ENCODE data around the gene TRAF3IP1. TPM values are rescaled to one million over a fixed set of nuclear protein-coding genes. Genes with fewer than 3 reads are reported as not detected.
"Not testable (repeated sequence)": the region's sequence is repeated elsewhere in the genome, so short reads cannot be mapped to it uniquely, and the experiment has no call there.

Gene TRAF3IP1
- 10 to 100 TPM in 1 of 2 donors, 1 to 10 TPM in 1; 7.9 to 10.6 TPM for total RNA-seq

GRCh38 chr2:238320246-238320647 lies at the start of gene TRAF3IP1:
Gene TRAF3IP1 (plus strand): TSS chr2:238320518. CDS start chr2:238320663, 145 bp downstream.
- Mint-ChIP-seq H3K4me3 (peak within 1 kb of the TSS; percentile 80), H3K27me3 (peaks cover 8 to 9% of the 10 kb centered on the region in 2 donors), H3K9me3 (no peaks in the 10 kb centered on the region), H3K4me1 (ENCODE audit: low read depth in 2 of 2) (peaks cover 5 to 10% of the 10 kb centered on the region in 2 donors), H3K27ac (no peak within 1 kb of the TSS), H3K36me3 (no peaks in the 10 kb centered on the region)
- DNase-seq (ENCODE audit: low spot score) (peak; percentile 90), ATAC-seq (peak; percentile 97 to 98)

GRCh38 chr2:238270606-238271005 lies 49.7 kb upstream of the TRAF3IP1 start:
- Mint-ChIP-seq H3K4me3 (no peak overlapping the region), H3K9me3 (no peaks in the 10 kb centered on the region), H3K27ac (no peak overlapping the region), H3K4me1 (ENCODE audit: low read depth in 2 of 2) (no peaks in the 10 kb centered on the region), H3K27me3 (no peaks in the 10 kb centered on the region), H3K36me3 (peaks cover 10% of the 10 kb centered on the region)
- ATAC-seq (peak in 1 of 2 donors; percentile 28), DNase-seq (ENCODE audit: low spot score) (peak; percentile 62)

GRCh38 chr2:238271061-238271554 lies 49.2 kb upstream of the TRAF3IP1 start:
- Mint-ChIP-seq H3K36me3 (peaks cover 10% of the 10 kb centered on the region), H3K4me3 (no peak overlapping the region), H3K27me3 (no peaks in the 10 kb centered on the region), H3K27ac (no peak overlapping the region), H3K4me1 (ENCODE audit: low read depth in 2 of 2) (no peaks in the 10 kb centered on the region), H3K9me3 (no peaks in the 10 kb centered on the region)
- peak; percentile 46 for DNase-seq (ENCODE audit: low spot score)
- ATAC-seq, result no peak

- not testable (repeated sequence) for H3K27ac Mint-ChIP-seq; ATAC-seq; H3K4me1 Mint-ChIP-seq (ENCODE audit: low read depth in 2 of 2); H3K27me3 Mint-ChIP-seq; H3K4me3 Mint-ChIP-seq; H3K9me3 Mint-ChIP-seq
- DNase-seq (ENCODE audit: low spot score), result peak; percentile 32
- peaks cover 10% of the 10 kb centered on the region for H3K36me3 Mint-ChIP-seq
Measured at GRCh38 chr2:238271686-238272085, 48.6 kb upstream of the TRAF3IP1 start.

GRCh38 chr2:238272156-238272555 lies 48.2 kb upstream of the TRAF3IP1 start:
- Mint-ChIP-seq H3K4me1 (ENCODE audit: low read depth in 2 of 2) (no peaks in the 10 kb centered on the region), H3K36me3 (peaks cover 10% of the 10 kb centered on the region), H3K27me3 (no peaks in the 10 kb centered on the region), H3K27ac (no peak overlapping the region), H3K9me3 (no peaks in the 10 kb centered on the region), H3K4me3 (no peak overlapping the region)
- DNase-seq (ENCODE audit: low spot score) (peak; percentile 23), ATAC-seq (no peak)

- H3K9me3 Mint-ChIP-seq; H3K4me3 Mint-ChIP-seq; H3K27ac Mint-ChIP-seq; H3K27me3 Mint-ChIP-seq; ATAC-seq; H3K4me1 Mint-ChIP-seq (ENCODE audit: low read depth in 2 of 2): not testable (repeated sequence)
- H3K36me3 Mint-ChIP-seq, result peaks cover 10% of the 10 kb centered on the region
- peak; percentile 20 for DNase-seq (ENCODE audit: low spot score)
Measured at GRCh38 chr2:238273433-238273832, 46.9 kb upstream of the TRAF3IP1 start.

- no peak for ATAC-seq
- no peak overlapping the region for H3K4me3 Mint-ChIP-seq
- H3K27me3 Mint-ChIP-seq, result no peaks in the 10 kb centered on the region
- peaks cover 0 to 6% of the 10 kb centered on the region in 2 donors for H3K4me1 Mint-ChIP-seq (ENCODE audit: low read depth in 2 of 2)
- peak; percentile 57 for DNase-seq (ENCODE audit: low spot score)
- H3K36me3 Mint-ChIP-seq, result peaks cover 10% of the 10 kb centered on the region
- no peaks in the 10 kb centered on the region for H3K9me3 Mint-ChIP-seq
- no peak overlapping the region for H3K27ac Mint-ChIP-seq
Measured at GRCh38 chr2:238274152-238274865, 46.0 kb upstream of the TRAF3IP1 start.

- Mint-ChIP-seq H3K4me1 (ENCODE audit: low read depth in 2 of 2) (peaks cover 11 to 18% of the 10 kb centered on the region in 2 donors), H3K9me3 (no peaks in the 10 kb centered on the region), H3K36me3 (peaks cover 4% of the 10 kb centered on the region), H3K27ac (no peak overlapping the region), H3K27me3 (no peaks in the 10 kb centered on the region), H3K4me3 (no peak overlapping the region)
- DNase-seq (ENCODE audit: low spot score), result no peak
- no peak for ATAC-seq
Measured at GRCh38 chr2:238277695-238278094, 42.6 kb upstream of the TRAF3IP1 start.

GRCh38 chr2:238278626-238279323 lies 41.5 kb upstream of the TRAF3IP1 start:
- ATAC-seq (no peak), DNase-seq (ENCODE audit: low spot score) (no peak)
- peak overlapping the region in 1 of 2 donors; percentile 53 for H3K27ac Mint-ChIP-seq
- H3K4me1 Mint-ChIP-seq (ENCODE audit: low read depth in 2 of 2), result peaks cover 11 to 24% of the 10 kb centered on the region in 2 donors
- no peaks in the 10 kb centered on the region for H3K36me3 Mint-ChIP-seq
- H3K9me3 Mint-ChIP-seq, result no peaks in the 10 kb centered on the region
- no peak overlapping the region for H3K4me3 Mint-ChIP-seq
- no peaks in the 10 kb centered on the region for H3K27me3 Mint-ChIP-seq

- H3K27me3 Mint-ChIP-seq, result no peaks in the 10 kb centered on the region
- no peak overlapping the region for H3K27ac Mint-ChIP-seq
- DNase-seq (ENCODE audit: low spot score) (no peak), ATAC-seq (no peak)
- peaks cover 11 to 26% of the 10 kb centered on the region in 2 donors for H3K4me1 Mint-ChIP-seq (ENCODE audit: low read depth in 2 of 2)
- H3K9me3 Mint-ChIP-seq, result no peaks in the 10 kb centered on the region
- no peaks in the 10 kb centered on the region for H3K36me3 Mint-ChIP-seq
- no peak overlapping the region for H3K4me3 Mint-ChIP-seq
Measured at GRCh38 chr2:238279324-238279682, 41.0 kb upstream of the TRAF3IP1 start.

GRCh38 chr2:238280083-238280825 lies 40.1 kb upstream of the TRAF3IP1 start:
- Mint-ChIP-seq H3K4me3 (no peak overlapping the region), H3K9me3 (no peaks in the 10 kb centered on the region), H3K27me3 (no peaks in the 10 kb centered on the region), H3K4me1 (ENCODE audit: low read depth in 2 of 2) (peaks cover 11 to 28% of the 10 kb centered on the region in 2 donors), H3K36me3 (no peaks in the 10 kb centered on the region), H3K27ac (no peak overlapping the region)
- DNase-seq (ENCODE audit: low spot score), result no peak
- no peak for ATAC-seq

GRCh38 chr2:238281826-238282480 lies 38.4 kb upstream of the TRAF3IP1 start:
- peaks cover 17 to 29% of the 10 kb centered on the region in 2 donors for H3K4me1 Mint-ChIP-seq (ENCODE audit: low read depth in 2 of 2)
- no peaks in the 10 kb centered on the region for H3K27me3 Mint-ChIP-seq
- DNase-seq (ENCODE audit: low spot score) (no peak), ATAC-seq (peak in 1 of 2 donors; percentile 22)
- no peak overlapping the region for H3K4me3 Mint-ChIP-seq
- H3K27ac Mint-ChIP-seq, result no peak overlapping the region
- H3K9me3 Mint-ChIP-seq, result no peaks in the 10 kb centered on the region
- H3K36me3 Mint-ChIP-seq, result no peaks in the 10 kb centered on the region

All from natural killer cell treated with Interleukin-12 subunit alpha and Interleukin-12 subunit beta and Interleukin-15 and Interleukin-18, amount 100 ng/mL, for 72 hours (primary cell).